ENCODE data around the gene CPED1.
"Not testable (repeated sequence)": the region's sequence is repeated elsewhere in the genome, so short reads cannot be mapped to it uniquely, and the experiment has no call there.

The CPED1 gene

DNA sequence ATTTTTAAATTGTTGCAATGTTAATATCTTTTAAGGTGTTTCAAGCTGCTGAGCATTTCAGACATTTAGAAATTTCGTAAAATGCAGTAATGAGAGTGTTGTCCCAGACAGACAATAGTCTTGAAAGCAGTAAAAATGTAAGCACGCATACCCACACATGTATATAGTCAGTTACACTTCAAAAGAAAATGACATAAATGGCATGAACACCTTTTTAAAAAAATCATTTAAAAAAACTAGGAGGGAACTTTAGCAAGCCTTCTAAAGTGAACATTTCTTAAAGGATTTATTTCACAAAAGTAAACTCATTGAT is 51.0 kb downstream of the CPED1 start:
- DNase-seq (ENCODE audit: low read depth in 1 of 2, low spot score in 1 of 2) = no peak

DNA sequence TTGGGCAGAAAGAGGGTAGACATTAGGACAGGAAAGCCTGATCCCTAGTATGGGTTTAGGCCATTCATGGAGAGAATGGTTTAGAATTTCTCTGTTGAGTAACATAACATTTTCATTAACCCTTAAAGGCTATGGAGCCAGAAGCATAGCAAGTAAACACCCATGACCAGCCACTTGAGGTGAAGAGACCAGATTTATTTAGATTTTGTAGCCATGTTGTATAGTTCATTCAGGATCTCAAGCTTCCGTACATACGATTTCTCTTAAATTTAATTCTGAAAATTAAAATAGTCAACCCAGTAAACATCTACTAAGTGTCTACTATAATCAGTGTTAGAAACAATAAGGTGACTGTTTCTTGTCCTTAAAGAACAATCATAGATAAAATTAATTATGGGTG is 51.5 kb downstream of the CPED1 start:
- no peak for DNase-seq (ENCODE audit: low read depth in 1 of 2, low spot score in 1 of 2)

DNA sequence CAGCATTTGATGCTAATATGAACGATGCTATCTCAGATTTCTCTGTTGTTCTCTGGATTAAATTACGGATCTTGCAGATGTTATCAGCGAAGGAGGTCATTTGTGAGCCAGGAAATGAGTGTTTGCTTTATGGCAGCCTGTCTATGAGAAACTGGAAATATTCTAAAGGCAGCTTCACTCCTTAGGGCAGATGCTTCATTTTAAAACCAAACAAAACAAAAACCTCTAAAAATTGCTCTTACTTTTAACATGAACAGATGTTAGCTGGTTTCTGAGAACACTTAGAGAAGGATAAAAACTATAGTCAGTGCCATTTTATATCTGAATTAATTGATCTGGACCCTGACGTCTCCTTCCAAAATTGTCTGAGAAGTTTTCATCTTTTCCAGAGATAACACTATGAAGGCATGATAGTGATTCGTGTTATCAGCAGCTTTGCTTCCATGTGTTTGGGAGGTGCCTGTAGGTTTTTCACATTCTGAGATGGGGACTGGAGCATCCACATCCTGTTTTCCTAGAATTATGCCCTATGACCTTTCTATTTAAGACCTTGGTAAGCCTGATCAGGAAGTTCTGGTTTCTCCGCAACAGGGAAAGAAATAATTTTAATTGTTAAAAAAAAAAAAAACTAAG is 53.1 kb downstream of the CPED1 start:
- DNase-seq (ENCODE audit: low read depth in 1 of 2, low spot score in 1 of 2) = no peak

DNA sequence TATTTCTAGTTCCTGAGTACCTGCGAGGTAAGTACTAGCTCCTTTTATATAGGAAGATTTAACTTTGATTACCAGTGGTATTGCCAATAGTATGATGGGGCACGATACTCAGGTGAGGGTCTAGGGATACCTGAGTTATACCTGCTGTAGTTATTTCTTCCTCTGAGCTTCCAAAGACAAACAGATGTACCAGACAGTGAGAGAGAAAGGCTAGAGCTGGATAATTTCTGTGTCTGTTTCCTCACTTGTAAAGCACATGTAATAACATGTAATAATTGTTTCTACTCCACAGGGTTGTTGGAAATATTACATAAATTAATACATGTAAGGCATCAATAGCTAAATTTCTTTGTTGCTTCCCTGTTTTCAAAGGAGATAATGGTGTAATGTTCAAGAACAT is 53.7 kb downstream of the CPED1 start:
- no peak for DNase-seq (ENCODE audit: low read depth in 1 of 2, low spot score in 1 of 2)

GRCh38 chr7:121042899-121043298 is 54.4 kb downstream of the CPED1 start:
- DNase-seq (ENCODE audit: low read depth in 1 of 2, low spot score in 1 of 2) = no peak

DNA sequence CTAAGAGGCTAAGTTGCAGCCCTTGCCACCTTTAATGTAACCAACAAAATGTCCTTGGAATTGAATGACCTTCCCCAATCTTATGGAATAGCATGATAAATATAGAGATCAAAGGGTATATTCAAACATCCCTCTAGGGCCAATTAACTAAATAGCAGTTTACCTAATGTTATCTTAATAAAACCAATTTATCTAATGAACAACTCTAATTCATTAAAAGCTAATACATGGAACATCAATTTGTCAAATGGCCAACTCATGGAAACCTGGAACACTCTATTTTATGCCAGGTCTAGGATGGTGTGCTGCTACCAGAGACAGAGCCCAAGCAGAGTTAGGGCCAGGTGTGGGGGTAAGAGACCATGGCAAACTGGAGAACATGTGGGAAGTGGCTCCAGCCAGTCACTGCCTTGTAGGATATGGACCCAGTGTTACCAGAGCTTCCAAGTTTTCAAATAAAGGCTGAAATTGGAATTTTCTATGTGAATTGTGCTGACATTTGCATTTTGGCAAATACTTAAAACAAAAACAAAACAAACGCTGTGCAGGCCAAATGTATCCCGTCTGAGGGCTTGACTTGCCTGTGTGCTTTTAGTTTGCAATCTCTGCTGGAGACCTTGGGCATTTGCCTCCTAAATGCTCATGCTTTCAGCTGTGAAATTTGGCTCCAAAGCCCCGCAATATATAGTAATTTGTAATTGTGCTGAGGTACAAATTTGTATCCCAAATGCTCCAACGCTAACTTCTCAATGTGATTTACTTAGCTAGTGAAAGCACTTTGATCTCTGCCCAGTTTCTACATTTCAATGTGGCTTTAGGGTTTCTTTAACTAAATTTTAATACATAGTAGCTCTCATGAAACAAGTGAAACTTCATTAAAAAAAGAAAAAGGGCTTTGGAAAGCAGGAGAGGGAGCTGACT is 55.1 kb downstream of the CPED1 start:
- no peak for DNase-seq (ENCODE audit: low read depth in 1 of 2, low spot score in 1 of 2)

- DNase-seq (ENCODE audit: low read depth in 1 of 2, low spot score in 1 of 2) = no peak
Measured at GRCh38 chr7:121045090-121045489, 56.6 kb downstream of the CPED1 start.

GRCh38 chr7:121046009-121046408 is 57.5 kb downstream of the CPED1 start:
- DNase-seq (ENCODE audit: low read depth in 1 of 2, low spot score in 1 of 2) = no peak

DNA sequence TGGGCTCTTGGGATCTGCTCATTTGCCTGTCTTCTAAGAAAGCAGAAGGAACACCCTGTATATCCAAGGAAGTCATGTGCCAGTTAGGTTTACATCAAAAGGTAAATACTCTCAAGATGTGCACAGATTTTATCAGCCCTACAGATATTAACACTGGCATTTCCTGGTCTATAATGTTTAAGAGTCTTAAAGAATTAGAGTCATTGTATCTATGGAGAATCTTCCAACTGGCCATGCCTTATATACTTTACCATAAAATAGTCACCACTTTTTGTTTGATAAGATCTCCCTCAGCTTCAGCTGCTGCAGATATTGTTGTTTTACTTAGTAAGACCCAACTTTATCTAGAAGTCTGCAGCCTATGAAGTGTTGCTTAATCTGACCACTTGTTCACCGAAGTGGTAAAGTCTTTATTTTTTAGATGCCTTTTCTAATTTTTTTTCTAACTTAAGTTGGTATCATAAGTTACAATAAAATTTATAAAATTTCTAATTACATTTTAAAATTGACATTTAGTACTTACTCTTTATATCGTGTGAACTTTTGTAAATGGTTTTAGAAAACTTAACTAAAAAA is 58.5 kb downstream of the CPED1 start:
- no peak for DNase-seq (ENCODE audit: low read depth in 1 of 2, low spot score in 1 of 2)

- DNase-seq (ENCODE audit: low read depth in 1 of 2, low spot score in 1 of 2) = no peak
Measured at GRCh38 chr7:121048195-121048594, 59.7 kb downstream of the CPED1 start.

DNA sequence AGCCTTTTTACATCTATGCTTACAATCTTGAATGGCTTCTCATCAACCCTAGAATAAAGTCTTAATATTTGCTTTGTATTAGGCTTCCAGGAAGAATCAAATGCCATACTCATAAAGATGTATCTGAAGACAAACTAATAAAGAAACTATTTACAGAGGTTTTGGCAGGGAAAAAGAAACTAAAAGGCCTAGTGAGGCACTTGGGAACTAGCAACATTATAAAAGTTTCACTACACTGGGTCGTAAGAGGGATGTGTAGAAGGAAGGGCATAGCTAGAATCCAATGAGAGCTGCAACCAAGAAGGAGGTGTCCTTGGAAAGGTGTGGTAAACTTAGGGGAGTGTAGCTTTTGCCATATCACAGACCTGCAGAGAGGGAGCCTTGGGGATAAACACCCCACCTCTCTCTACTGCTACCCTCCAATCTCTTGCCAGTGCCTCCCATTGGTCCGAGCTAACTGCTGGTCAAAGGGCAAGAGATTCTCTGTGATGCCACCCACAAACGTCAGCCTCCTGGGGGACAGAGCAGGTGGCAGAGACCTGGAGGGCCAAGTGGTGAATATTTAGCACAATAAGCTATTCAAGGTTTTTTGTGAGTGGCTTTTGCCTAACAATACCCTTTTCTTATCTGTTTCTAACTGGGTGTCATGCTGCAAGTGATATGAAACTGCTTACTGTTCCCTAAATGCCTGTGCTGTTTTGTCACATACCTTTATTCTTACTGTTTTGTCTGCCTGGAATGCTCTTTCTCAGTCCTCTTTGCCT is 60.7 kb downstream of the CPED1 start:
- DNase-seq (ENCODE audit: low read depth in 1 of 2, low spot score in 1 of 2) = no peak

- DNase-seq (ENCODE audit: low read depth in 1 of 2, low spot score in 1 of 2) = no peak
Measured at GRCh38 chr7:121049897-121050296, 61.4 kb downstream of the CPED1 start.

DNA sequence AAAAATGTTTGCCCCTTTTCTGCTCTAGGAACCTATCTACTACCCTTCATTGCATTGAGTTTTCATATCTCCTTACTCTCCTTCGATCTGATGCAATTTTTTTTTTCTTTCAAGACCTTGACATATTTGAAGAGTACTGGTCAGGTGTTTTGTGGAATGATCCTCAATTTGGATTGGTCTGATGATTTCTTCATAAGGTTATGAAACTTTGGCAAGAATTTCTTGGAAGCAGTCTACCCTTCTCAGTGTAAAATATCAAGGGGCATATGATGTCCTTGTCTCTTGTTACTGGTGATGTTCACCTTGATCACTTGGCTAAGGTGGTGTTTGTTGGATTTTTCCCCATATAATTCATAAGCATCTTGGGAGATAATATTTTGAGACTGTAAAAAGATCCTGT is 64.7 kb downstream of the CPED1 start:
- no peak for DNase-seq (ENCODE audit: low read depth in 1 of 2, low spot score in 1 of 2)

DNA sequence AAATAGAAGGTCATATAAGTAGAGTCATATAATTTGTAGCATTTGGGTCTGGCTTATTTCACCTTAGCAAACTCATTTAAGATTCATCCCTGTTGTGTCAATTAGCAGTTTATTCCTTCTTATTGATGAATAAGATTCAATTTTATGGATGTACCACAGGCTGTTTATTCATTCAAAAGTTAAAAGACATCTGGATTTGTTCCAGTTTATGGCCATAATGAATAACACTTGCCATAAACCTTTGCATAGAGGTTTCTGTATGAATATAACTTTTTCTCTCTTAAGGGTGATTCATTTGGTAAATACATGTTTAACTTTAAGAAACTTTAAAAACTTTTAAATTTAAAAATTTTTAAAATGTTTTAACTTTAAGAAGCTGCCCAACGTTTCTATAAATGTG is 66.4 kb downstream of the CPED1 start:
- no peak for DNase-seq (ENCODE audit: low read depth in 1 of 2, low spot score in 1 of 2)

DNA sequence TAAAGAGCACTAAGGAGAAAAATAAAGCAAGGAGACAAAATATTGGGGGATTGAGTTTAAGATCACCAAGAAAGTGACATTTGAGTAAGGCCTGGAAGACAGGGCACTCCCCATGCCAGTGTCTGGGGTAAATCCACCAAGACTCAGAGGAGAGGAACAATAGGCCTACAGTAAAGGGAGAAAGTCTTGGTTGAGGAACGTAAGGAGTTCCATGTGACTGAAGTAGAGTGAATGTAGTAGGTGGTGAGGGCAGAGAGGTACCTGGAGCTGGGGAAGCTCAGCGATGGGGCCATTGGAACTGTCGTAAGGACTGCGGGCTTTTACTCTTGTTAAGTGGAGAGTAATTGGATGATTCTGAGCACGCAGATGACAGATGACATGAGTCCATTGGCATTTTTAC is 69.4 kb downstream of the CPED1 start:
- no peak for DNase-seq (ENCODE audit: low read depth in 1 of 2, low spot score in 1 of 2)

GRCh38 chr7:121058975-121059374 is 70.5 kb downstream of the CPED1 start:
- no peak for DNase-seq (ENCODE audit: low read depth in 1 of 2, low spot score in 1 of 2)

DNA sequence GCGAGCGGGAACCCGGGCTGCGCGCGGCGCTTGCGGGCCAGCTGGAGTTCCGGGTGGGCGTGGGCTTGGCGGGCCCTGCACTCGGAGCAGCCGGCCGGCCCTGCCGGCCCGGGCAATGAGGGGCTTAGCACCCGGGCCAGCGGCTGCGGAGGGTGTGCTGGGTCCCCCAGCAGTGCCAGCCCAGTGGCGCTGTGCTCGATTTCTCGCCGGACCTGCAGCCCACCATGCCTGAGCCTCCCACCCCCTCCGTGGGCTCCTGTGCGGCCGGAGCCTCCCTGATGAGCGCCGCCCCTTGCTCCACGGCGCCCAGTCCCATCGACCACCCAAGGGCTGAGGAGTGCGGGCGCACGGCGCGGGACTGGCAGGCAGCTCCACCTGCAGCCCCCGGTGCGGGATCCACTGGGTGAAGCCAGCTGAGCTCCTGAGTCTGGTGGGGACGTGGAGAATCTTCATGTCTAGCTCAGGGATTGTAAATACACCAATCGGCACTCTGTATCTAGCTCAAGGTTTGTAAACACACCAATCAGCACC is 71.5 kb downstream of the CPED1 start:
- DNase-seq (ENCODE audit: low read depth in 1 of 2, low spot score in 1 of 2) = not testable (repeated sequence)

DNA sequence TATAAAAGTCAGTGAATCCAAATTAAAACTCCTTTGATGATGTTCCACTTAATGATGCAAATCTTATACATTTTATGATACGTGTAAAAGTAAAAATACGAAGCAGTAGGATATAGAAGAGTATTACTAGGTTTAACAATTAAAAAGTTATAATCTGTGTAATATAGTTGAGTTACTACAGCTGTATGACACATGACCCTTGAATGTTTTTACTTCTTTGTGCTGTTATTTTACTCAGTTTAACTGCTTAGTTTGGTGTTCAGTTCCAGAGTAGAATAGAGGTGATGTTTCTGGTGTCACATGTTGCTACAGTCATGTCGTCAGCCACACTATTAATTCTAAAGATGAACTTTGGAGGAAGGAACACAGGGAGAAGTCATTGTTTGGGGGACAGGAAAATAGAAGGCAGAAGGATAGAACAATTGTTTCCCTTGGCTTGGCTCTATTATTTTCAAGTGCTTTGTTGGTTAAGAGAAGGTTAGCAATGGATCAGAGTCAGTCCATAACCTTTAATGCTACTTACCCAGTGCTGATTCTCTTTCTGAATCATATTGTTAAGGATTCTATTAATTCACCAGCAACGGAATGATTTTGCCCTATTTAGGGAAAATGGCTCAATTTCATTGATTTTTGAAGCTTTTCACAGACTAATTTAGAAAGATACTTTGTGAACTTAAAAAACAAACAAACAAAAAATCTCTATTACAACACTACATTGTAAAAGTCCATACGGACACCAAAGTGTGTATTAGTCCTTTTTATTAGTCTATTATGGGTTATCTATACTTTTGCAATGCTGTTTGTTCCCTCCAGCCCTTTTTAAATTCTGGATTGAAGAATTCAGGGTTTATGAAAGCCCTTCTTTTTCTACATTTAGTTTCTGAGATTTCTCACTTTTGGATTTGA is 73.4 kb downstream of the CPED1 start:
- DNase-seq (ENCODE audit: low read depth in 1 of 2, low spot score in 1 of 2) = no peak

DNA sequence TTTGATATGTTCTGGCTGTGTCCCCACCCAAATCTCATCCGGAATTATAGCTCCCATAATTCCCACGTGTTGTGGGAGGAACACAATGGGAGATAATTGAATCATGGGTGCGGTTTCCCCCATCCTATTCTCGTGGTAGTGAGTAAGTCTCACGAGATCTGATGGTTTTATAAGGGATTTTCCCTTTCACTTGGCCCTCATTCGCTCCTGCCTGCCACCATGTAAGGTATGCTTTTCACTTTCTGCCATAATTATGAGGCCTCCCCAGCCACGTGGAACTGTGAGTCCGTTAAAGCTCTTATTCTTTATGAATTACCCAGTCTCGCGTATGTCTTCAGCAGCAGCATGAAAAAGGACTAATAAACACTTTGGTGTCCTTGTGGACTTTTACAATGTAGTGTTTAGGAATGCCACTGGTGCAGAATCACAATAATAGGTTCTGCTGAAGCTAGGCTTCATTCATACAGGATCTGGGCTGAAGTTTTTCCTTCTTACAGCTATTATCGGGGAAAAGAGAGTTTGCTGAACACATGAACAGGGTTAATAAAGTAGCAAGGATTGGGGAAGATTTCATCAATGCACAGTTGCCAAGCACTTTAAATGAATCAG is 74.3 kb downstream of the CPED1 start:
- no peak for DNase-seq (ENCODE audit: low read depth in 1 of 2, low spot score in 1 of 2)

DNA sequence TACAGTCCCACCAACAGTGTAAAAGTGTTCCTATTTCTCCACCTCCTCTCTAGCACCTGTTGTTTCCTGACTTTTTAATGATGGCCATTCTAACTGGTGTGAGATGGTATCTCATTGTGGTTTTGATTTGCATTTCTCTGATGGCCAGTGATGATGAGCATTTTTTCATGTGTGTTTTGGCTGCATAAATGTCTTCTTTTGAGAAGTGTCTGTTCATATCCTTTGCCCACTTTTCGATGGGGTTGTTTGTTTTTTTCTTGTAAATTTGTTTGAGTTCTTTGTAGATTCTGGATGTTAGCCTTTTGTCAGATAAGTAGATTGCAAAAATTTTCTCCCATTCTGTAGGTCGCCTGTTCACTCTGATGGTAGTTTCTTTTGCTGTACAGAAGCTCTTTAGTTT is 79.2 kb downstream of the CPED1 start:
- not testable (repeated sequence) for DNase-seq (ENCODE audit: low read depth in 1 of 2, low spot score in 1 of 2)
